Fibroblast of skin of abdomen (primary cell): ENCODE results near the gene EPHA2.
A peak's percentile ranks its signal among the peaks of the same experiment; 100 is the strongest.

Source experiments
- DNase-seq: peaks from one replicate; pipeline ENCODE4 v3.0.0-alpha.2; 2013

The EPHA2 gene

DNA sequence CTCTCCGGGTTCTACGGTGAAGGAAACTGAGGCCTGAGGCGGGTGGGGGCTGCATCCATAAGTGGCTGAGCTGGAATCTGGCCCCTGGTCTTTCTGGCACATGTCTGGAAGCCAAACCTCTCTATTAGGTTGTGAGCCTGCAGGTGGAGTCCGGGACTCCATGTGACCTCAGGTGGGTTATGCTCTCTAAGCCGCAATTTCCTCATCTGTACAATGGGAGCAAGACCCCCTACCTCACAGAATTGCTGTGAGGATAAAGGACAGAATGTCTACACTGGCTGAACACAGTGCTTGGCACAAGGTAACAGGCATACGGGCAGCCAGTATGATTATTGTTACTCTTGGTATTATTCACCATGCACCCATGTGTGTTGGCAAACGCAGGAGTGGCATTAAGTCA is 6.7 kb downstream of the EPHA2 start:
- DNase-seq: no peak

DNA sequence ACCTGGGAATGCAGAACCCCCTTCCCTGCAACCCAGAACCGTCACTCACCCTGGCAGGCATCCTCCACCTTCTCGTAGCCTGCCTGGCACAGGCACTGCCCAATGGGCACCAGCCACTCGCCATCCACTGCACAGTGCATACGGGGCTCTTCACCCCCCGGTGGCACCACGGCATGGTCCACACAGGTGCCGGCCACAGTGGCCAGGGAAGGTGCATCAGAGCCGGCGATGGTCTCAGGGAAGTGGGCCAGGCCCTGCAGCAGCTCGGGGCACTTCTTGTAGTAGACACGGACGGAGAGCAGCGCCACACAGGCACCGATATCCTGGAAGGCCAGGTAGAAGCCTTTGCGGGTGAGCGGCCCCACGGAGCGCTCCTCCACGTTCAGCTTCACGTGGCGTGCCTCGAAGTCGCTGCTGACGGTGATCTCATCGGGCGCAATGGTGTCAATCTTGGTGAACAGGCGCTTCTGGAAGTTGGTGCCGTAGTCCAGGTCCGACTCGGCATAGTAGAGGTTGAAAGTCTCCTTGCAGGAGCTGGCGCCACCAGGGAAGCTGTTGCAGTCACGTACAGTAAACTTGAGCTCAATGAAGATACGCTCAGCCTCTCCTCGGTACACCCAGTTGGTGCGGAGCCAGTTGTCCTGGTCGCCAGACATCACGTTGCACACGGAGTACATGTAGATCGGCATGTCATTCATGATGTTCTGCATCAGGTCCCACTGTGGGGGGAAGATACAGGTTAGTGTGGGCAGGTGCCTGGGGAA is 7.4 kb downstream of the EPHA2 start:
- DNase-seq: no peak

DNA sequence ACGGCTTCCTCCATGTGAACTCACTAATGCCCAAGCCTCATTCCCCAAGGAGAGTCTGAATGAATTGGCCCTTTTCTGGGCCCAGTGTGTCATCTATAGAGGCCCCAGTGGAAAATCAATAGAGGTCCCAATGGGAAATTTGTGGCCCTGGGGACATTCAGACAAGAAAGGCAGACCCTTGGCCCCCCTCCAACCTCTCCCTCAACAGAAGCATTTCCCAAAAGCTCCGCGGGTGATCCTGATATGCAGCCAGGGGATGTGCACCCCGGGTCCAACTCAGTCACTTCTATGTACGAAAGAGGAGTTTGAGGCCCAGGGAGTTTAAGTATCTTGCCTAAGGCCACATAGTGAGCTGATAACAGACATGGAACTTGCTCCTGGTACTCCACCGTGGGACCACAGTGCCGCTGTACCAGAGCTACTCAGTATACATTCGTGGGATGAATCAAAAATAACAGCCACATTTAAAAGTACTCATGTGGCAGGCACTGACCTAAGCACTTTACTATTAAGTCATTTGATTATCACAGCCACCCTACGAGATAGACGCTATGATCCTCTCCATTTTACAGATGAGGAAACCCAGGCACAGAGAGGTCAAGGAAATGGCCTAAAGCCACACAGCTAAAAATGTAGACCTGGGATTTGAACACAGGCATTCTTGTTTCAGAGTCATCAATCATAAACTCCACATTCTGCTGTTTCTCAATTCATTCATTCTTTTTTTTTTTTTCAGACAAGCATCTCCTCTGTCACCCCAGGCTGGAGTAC is 8.5 kb downstream of the EPHA2 start:
- no peak for DNase-seq

DNA sequence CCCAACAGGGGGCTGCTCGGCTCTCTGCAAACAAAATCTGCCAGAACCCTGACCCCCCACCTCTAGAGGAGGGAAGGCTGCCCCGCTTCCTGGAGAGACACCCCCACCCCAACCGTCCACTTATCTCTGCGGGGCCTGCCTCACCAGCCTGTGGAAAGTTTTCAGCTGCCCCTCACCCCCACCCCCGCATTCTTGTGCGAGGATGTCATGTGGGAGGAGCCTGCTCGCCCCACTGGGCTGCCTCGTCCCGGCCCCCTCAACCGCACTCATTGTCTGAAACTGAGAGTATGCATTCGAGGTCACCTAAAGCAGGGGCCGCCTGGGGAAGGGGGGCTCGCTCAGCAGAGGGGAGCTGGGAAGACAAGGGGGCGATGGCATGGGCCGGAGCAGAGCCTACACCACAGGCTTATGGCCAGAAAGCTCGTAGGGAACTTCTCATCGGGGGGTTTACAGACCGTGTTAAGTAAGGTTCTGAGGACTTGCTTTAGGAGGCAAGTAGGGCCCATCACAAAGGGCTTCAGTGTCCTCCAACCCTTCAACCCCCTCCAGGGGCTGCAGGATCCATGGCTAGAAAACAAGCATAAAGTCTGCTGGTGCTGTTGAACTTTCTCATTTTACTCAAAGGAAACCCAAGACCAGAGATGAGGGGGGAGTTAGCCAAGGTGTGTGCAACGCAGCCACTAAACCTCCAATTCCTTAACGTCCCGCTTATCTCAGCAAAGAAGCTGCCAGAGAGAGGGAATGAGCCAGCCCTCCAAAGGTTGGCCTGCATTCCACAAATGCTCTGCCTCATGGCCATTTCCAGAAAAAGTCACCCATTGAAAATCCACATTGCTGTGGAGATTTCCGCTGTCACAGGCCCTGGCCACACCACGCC is 9.4 kb downstream of the EPHA2 start:
- peak; percentile 94 for DNase-seq

DNA sequence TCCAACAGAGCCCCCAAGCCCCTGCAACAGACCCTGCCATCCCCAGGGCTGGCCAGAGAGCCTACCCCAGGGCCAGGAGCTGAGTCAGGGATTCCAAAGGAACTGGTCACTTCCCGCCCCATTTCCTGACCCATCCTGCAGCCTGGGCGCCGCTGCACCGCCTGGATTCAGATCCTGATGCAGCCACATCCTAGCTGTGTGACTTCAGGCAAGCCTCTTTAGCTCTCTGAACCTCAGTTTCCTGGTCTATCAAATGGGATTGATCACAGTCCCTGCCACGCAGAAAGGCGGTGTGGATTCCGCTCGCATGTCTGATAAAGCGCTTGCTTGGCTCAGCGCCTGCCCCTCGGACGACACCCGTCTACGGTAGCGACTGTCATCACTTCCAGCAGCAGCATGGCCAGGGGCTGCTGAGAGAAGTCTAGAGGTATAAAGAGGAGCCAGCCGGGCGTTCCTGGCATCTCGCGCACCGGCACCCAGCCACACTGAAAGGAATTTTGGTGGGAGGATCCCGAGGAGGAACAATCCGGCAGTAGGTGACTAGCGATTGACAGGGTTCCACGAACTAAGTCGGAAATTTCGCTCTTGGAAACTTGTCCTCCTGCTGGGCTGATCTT is 10.1 kb downstream of the EPHA2 start:
- DNase-seq: peak; percentile 89

DNA sequence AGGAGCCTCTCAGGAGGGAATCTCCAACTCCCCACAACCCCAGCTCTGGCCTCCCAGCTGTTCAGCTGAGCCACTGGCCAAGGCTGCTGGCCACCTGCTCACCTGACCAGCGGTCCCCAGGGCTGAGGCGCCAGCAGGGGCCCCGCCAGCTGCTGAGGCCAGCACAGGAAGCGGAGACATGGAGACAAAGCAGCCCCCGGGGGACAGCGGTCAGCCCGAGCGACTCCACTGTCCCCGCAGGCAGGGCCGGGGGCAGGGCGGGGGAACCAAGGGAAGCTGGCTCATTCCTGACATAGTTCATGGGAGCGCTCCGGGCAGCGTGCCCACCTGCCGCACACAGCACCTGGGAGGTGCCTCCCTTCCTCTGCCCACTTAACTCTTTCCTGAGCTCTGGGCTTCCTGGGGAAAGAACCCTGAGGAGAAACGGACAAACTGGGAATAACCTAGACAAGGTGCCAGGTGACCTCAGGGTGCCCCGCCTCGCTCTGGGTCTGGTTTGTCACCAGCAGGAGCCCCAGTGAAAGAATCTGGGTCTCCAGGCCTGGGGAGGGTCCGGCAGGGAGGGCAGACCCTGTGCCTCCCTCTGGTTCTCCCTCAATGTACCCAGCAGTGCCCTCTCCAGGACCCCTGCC is 10.7 kb downstream of the EPHA2 start:
- peak; percentile 53 for DNase-seq

DNA sequence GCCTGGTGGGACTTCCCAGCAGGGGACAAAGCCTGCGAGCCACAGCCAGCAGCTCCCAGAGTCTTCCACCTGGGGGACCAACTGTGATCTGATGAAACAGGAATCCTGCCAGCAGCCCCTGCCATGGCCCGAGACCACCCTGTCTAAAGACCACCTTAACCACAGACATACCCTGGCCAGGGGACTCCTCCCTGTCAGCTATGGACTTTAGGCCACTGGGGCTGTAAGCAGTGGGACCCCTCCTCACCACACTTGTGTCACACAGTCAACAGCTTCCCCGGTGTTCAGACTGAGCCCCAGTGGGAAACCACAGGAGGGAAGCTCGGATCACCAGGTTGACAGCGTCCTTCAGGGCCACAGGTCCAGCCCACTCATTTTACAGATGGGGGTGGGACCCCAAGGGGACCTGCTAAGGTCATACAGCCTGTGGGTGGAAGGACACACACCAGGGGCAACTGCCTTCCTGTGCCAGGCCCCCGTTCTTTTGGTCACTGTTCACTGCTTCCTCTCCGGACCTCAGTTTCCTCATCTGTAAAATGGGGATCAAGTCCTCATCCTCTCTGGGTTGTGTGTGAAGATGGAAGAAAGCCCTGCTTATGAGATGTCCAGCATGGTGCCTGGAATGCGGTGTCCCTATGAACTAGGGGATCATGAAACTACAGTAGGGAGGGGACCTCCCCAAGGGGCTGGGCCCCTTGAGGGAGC is 11.4 kb downstream of the EPHA2 start:
- DNase-seq: no peak

DNA sequence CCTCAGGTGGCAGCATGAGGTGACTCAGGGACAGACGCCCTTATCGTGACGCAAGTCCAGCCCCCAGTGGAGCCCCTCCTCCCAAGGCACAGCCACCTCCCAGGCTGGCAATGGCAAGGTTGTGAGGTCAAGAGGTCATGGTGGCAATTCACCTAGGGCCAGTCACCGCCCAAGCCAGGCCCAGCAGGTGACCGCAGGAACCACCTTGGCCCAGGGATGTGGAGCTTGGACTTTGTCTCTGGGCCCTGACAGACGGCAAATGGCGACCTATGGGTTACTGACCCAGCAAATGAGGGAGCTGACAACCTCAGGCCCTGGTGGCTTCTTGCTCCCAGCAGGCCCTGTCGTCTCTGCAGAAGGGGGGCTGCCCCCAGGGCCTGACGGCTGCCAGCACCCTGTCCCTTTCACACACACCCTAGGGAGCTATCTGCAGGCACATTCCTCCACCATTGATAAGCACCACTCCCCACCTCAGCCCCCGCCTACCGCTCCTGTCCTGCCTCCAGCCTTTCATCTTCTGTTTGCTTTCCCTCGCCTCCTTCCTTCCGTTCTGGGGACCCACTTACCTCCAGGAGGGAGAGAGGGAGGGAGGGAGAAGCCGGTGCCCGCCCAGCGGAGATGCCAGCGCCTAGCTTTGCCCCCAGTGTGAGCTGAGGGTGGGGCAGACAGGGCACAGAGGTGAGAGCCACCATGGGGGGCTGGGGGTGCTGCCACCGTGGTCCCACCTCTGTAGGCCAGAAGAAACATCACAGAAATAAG is 12.1 kb downstream of the EPHA2 start:
- DNase-seq: no peak

DNA sequence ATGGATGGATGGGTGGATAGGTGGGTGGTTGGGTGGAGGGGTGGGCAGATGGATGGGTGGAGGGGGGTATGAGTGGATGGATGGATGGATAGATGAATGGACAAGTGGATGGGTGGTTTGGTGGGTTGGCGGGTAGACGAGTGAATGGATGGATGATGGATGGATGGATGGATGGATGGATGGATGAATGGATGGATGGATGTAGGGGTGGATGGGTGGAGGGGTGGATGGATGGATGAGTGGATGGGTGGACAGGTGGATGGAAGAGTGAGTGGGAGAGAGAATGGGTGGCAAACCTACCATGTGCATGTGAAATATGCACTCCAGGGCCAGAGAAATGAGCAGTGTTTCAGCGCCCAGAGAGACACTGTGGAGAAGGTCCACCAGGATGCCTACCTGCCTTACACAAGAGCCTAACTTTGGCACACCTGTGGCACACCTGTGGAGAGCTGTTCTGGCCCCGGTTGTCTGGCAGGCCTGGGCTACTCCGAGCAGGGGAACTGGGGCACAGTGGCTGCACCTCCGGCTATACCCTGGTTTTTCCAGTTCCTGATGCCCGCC is 12.8 kb downstream of the EPHA2 start:
- no peak for DNase-seq

DNA sequence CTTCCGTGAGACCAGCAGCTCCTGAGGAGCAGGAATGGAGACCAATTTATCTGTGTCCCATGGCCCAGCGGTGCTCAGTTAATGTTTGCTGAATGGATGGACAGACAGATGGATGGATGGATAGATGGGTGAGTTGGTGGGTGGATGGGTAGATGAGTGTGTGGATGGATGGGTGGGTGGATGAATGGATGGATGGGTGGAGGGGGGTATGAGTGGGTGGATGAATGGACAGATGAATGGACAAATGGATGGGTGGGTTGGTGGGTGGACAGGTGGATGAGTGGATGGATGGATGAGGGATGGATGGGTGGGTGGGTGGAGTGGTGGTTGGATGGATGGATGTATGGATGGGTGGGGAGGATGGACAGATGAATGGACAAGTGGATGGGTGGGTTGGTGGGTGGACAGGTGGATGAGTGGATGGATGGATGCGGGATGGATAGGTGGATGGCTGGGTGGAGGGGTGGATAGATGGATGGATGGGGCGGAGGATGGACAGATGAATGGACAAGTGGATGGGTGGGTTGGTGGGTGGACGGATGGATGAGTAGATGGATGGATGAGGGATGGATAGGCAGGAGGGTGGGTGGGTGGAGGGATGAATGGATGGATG is 13.4 kb downstream of the EPHA2 start:
- DNase-seq: no peak

DNA sequence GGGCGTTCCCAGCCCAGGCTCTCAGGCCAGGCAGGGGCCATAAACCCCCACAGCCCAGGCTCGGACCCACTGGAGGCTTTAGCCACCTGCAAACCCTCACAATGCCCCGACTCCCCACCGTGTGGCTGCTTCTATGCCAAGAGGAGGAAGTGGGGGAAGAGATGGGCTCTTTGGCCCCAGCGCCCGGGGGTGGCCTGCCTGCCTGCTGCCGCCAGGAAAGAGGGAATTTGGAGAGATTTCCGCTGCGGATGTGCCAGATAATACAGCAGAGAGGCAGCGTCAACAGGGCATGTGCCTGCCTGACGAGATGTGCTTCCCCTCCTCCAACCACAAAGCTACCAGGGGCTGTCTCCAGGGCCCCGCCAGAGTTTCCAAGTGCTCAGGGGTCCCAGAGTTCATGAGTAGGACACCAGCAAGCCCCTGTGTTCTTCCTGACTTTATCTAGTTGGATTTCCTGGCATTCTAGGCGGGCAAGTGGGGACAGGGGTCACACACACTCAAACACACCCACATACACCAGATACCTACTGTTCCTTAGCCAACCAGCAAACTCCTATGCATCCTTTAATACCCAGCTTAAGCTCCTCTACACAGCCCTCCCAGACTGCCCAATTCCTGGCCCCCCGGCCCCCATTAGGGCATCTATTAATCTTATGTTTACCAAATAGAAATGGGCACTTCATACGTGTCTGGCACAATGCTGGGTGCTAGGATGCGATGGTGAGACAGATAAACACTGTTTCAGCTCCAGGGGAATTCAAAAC is 14.1 kb downstream of the EPHA2 start:
- DNase-seq: no peak

DNA sequence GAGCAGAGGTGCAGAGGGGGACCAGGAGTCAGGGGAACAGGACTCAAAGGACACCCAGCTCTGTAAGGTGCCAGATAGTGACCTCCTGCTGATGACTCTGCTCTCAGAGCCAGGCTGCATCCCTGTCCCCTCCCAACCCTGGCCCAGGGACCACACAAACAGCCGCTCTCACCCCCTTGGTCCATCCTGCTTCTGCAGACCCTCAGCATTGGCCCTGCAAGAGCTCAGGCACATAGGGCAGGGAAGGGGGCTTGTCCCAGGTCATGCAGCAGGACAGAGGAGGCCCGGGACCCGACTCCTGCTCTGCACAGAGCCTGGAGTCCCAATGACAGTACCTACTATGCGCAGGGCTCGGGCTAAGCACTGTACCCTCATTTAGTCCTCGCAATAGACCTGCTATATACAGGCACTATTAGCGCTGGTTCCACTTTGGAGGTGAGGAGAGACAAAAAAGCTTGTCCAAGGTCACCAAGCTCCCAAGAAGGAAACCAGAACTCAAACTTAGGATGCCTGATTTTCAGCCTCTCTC is 15.7 kb downstream of the EPHA2 start:
- DNase-seq: no peak

DNA sequence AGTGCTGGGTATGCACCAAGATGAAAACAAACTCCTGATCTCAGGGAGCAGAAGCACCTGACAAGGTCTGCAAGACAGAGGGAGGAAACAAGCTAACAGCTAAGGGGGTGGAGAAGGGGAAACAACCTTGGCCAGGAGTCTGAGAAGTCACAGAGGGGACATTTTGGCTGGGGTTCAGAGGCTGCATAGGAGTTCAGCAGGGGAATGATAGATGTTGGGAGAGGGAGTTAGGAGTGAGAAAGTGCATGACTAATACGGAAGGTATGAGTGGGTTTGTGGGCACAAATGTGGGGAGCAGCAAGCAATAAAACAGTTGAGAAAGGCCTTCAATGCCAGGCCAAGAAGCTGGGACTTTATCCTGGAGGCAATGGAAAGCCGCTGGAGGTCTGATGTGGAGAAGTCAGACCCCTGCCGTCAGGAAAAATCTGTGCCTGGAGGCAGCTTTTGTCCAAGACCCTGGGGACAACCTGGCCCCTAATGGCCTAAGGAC is 16.4 kb downstream of the EPHA2 start:
- peak; percentile 86 for DNase-seq

DNA sequence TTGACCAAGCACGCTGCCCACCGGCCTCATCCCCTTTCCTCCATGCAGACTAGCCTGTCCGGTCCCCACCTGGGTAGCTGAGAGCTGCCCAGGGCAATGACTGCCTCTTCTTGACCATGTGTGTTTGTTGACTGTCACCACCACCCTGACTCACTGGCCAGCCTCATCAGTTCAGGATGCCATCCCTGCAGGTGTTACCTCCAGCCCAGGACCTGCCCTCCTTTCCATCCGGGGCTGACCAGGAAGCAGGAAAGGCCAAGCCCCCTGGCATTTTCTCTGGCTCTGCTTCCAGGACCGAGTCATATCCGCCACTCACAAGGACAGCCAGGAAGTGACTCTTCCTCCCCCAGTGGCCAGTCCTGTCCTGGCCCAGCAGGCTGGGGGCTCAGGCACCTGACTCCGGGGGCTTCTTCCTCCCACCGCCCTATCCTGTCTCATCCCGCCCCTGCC is 17.1 kb downstream of the EPHA2 start:
- DNase-seq: no peak

DNA sequence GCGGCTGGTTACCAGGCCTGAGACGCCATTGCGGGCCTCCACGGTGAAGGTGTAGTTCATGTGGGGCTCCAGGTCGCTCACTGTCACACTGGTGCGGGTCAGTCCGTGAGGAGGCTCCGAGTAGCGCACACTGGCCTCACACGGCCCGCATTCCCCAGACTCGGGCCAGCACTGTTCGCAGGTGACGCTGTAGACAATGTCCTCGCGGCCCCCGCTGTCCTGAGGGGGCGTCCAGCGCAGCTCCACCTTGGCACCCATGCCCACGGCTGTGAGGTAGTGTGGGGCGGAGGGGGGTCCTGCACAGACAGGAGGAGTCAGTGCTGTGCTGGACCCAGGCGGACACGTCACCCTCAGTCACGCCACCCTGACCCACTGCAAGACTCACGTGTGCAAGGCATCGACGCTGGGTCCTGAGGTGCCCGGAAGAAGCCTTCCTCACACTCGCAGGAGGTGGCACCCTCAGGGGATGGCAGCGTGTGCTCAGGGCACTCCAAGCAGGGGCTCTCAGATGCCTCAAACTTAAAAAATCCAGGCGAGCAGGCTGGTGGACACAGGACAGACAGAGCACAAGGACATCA is 17.9 kb downstream of the EPHA2 start:
- DNase-seq: no peak

DNA sequence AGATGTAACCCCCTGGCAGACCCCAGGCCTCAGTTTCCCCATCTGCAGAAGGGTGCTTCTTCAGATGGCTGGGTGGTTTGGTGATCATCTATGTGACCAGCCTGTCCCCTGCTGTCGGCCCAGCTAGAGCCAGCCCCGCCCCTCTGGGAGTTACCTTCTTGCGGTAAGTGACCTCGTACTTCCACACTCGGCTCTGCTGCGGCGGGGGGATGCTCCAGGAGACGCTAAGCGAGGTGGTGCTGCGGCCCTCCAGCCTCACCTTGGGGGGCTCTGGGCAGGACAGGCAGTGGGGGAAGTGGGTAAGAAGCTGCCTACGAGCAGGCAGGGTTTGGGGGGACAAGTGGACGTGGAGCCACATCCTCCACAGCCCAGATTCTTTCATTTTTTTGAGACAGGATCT is 20.4 kb downstream of the EPHA2 start:
- DNase-seq: no peak

DNA sequence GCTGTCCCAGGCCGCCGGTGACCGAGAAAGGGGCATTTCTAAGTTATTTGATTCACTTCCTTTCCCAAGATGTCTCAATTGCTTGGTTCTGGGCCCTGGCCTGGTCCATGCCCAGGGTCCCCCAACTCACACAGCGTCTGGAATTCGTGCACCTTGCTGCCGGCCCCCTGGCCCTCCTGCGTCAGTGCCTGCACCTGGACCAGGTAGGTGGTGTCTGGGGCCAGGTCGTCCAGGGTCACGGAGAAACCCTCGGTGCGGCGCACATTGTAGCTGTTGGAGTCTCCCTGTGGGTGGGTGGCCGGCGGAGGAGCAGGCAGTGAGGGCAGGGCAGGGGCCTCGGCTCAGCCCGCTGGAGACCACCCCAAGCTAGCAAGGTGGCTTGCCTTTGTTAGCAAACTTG is 21.0 kb downstream of the EPHA2 start:
- DNase-seq: no peak
